HepG2 (cell line): ENCODE results near the gene MBD5.

Experiments used
- EZH2 ChIP-seq: conservative IDR thresholded peaks from 2 replicates; pipeline ENCODE4 v1.6.1; 2012; ENCODE audit warnings: mild to moderate bottlenecking, low read depth, low read length, moderate library complexity
- GATAD1 ChIP-seq: IDR thresholded peaks from 2 replicates; pipeline ENCODE4 v1.6.1; 2016; ENCODE audit warnings: missing genetic modification reagents, missing compliant biosample characterization
- MYC ChIP-seq: sonication (generic); formaldehyde crosslinking; IDR thresholded peaks from 2 replicates; pipeline ENCODE4 v1.9.0; 2021; ENCODE audit warnings: missing genetic modification reagents, borderline replicate concordance
- POLR2A ChIP-seq, 2 experiments: IDR thresholded peaks; 2 replicates each; pipeline ENCODE4 v1.6.1; 2011; ENCODE audit warnings: low read depth in 2 of 2, low read length in 2 of 2, mild to moderate bottlenecking in 1 of 2, moderate library complexity in 1 of 2; ENCODE audit not compliant: insufficient read depth in 1 of 2
- YY1 ChIP-seq: IDR thresholded peaks from 2 replicates; pipeline ENCODE4 v1.6.1; 2011; ENCODE audit warnings: low read length, low read depth, moderate library complexity, mild to moderate bottlenecking; ENCODE audit not compliant: insufficient read depth, insufficient replicate concordance
- TF ChIP-seq, protein P1 (sequence below): sonication (generic); formaldehyde crosslinking; IDR thresholded peaks from 2 replicates; pipeline ENCODE4 v1.9.0; 2021; ENCODE audit warnings: missing genetic modification reagents, mild to moderate bottlenecking, borderline replicate concordance

DNA sequence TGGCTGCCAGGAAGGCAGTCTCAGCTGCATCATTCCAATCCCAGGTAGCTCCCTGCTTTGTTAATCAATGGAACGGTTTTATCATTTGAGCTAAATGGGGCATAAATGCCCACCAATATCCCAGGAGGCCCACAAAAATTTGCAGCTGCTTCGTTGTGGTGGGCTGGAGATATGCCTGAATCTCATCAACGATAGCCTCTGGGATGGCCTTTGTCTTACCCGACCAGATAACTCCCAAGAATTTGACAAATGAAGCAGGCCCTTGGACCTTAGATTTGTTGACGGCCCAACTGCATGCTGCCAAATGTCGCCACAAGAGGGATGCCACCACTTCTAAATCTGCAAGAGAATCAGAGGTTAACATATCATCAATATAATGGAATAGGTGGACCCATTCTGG lies 236.4 kb downstream of the MBD5 start:
- TF ChIP-seq YY1 (no peak), POLR2A (IDR thresholded peaks at IDR 0.05; ENCODE audit: insufficient read depth in 1 of 2, low read depth in 2 of 2, low read length in 2 of 2) (no peak), GATAD1 (CRISPR knock-in tag) (no peak), MYC (CRISPR knock-in tag) (no peak), EZH2 (no peak)
- TF ChIP-seq, protein P1, sequence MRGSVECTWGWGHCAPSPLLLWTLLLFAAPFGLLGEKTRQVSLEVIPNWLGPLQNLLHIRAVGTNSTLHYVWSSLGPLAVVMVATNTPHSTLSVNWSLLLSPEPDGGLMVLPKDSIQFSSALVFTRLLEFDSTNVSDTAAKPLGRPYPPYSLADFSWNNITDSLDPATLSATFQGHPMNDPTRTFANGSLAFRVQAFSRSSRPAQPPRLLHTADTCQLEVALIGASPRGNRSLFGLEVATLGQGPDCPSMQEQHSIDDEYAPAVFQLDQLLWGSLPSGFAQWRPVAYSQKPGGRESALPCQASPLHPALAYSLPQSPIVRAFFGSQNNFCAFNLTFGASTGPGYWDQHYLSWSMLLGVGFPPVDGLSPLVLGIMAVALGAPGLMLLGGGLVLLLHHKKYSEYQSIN (CRISPR knock-in tag), result no peak
